Suprapubic skin (tissue), 4 donors: ENCODE measurements around the gene ARSD. TPM values are rescaled to one million over a fixed set of nuclear protein-coding genes. Genes with fewer than 3 reads are reported as not detected.
"Not testable (repeated sequence)": the region's sequence is repeated elsewhere in the genome, so short reads cannot be mapped to it uniquely, and the experiment has no call there.

ENCODE experiments used
- DNase-seq, 2 donors: peaks; one replicate each; pipeline ENCODE4 v3.0.0-alpha.2; 2019; ENCODE audit warnings: low spot score in 2 of 2
- H3K27ac ChIP-seq: fragments of 200-600 bp; sonication (generic); one replicate; pipeline ENCODE4 v1.5.1; 2019
- H3K27me3 ChIP-seq: fragments of 200-600 bp; sonication (generic); one replicate; pipeline ENCODE4 v1.5.1; 2019
- H3K36me3 ChIP-seq: fragments of 200-600 bp; sonication (generic); one replicate; pipeline ENCODE4 v1.5.1; 2019
- H3K4me1 ChIP-seq: fragments of 200-600 bp; sonication (generic); one replicate; pipeline ENCODE4 v1.5.1; 2019
- H3K4me3 ChIP-seq: fragments of 200-600 bp; sonication (generic); one replicate; pipeline ENCODE4 v1.5.1; 2019; ENCODE audit warnings: mild to moderate bottlenecking
- H3K9me3 ChIP-seq: fragments of 200-600 bp; sonication (generic); one replicate; pipeline ENCODE4 v1.5.1; 2019
- CTCF ChIP-seq, 2 donors: fragments of 200-600 bp in 1 of 2; fragments of 450-650 bp in 1 of 2; sonication (generic) in 1 of 2; IDR thresholded peaks; one replicate each; pipeline ENCODE4 v1.5.1; 2016 to 2019; ENCODE audit warnings: antibody characterized with exemption in 2 of 2, mild to moderate bottlenecking in 1 of 2, moderate library complexity in 1 of 2
- EP300 ChIP-seq: sonication (generic); formaldehyde crosslinking; IDR thresholded peaks from one replicate; pipeline ENCODE4 v1.6.1; 2017; ENCODE audit warnings: antibody characterized with exemption
- POLR2A ChIP-seq, 2 donors: fragments of 450-650 bp; IDR thresholded peaks; one replicate each; pipeline ENCODE4 v1.6.1; 2017; ENCODE audit warnings: antibody characterized with exemption in 2 of 2, mild to moderate bottlenecking in 2 of 2, moderate library complexity in 2 of 2
- POLR2AphosphoS5 ChIP-seq, 3 donors: sonication (generic); formaldehyde crosslinking; IDR thresholded peaks; one replicate each; pipeline ENCODE4 v1.6.1; 2017; ENCODE audit warnings: antibody characterized with exemption in 3 of 3
- WGBS: methylation state at CpG from one replicate; pipeline ENCODE4 v1.1.5; 2018; 5-methylcytosine and 5-hydroxymethylcytosine counted together
- total RNA-seq, 4 donors: library from RNA; depleted of rRNA; stranded (reverse); fragments of >200 nt; gene quantifications; one replicate each; pipeline ENCODE4 v1.1.0, GENCODE V29; 2016

ARSD gene
- total RNA-seq, 4 donors from 2014 or later = 15.6 to 24.1 (median 18.7) TPM

GRCh38 chrX:2967998-2968909 is 39.1 kb upstream of the ARSD start:
- Histone ChIP-seq H3K4me3 (peak overlapping the region; percentile 28), H3K4me1 (no peaks in the 10 kb centered on the region), H3K27ac (no peak overlapping the region), H3K9me3 (no peaks in the 10 kb centered on the region), H3K36me3 (no peaks in the 10 kb centered on the region), H3K27me3 (no peaks in the 10 kb centered on the region)
- peak in 1 of 2 donors; percentile 17 for DNase-seq
- TF ChIP-seq POLR2AphosphoS5 (IDR thresholded peaks at IDR 0.05) (no peak), POLR2A (IDR thresholded peaks at IDR 0.05) (no peak), EP300 (no peak), CTCF (IDR thresholded peaks at IDR 0.05) (no peak)
- WGBS = 46% methylated on average over 27 of the region's 27 CpGs

DNA sequence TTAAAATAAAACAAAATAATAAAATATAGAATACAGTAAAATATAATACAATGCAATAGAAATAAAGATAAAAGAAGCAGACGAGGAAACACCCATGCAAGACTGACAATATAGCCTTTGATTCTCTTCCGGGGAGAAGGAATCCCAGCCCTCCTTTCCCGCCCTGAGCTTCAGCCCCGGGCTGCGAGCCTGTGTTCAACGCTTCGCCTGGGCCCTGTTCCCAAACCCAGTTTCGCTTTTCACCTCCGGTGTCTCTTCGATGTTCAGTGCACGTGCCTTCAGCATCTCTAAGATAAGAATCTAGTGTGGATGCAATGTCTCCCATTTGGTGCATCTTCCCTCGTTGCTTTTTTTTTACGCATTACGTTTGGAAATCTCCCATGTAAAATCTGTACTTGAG is 38.4 kb upstream of the ARSD start:
- Histone ChIP-seq H3K4me1 (no peaks in the 10 kb centered on the region), H3K9me3 (no peaks in the 10 kb centered on the region), H3K4me3 (peak overlapping the region; percentile 28), H3K27me3 (no peaks in the 10 kb centered on the region), H3K36me3 (no peaks in the 10 kb centered on the region), H3K27ac (no peak overlapping the region)
- TF ChIP-seq POLR2AphosphoS5 (IDR thresholded peaks at IDR 0.05) = no peak
- TF ChIP-seq CTCF (IDR thresholded peaks at IDR 0.05) = no peak
- WGBS = 65% methylated on average over 14 of the region's 14 CpGs
- DNase-seq = no peak

DNA sequence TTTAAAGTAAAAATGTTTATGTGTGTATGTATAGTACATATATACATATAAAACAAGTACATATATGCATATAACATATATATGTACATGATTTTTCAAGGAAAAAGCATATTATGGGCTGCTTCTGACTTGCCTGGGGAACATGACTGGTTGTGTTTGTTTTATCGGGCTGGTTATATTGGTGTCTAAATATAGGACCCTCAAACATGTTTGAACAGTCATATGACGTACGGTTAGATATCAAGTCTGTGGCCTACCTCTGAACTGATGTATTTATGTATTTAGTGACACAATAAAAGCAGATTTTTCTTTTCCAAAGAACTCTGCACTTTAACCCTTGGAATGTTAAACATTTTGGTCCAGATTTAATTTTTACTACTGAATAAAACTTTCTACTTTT is 37.9 kb upstream of the ARSD start:
- 66% methylated on average over 3 of the region's 3 CpGs for WGBS
- H3K4me1 ChIP-seq = no peaks in the 10 kb centered on the region
- H3K9me3 ChIP-seq = no peaks in the 10 kb centered on the region
- H3K36me3 ChIP-seq = no peaks in the 10 kb centered on the region
- H3K27ac ChIP-seq = no peak overlapping the region
- no peak overlapping the region for H3K4me3 ChIP-seq
- no peak for TF ChIP-seq POLR2AphosphoS5 (IDR thresholded peaks at IDR 0.05)
- TF ChIP-seq CTCF (IDR thresholded peaks at IDR 0.05) = no peak
- TF ChIP-seq POLR2A (IDR thresholded peaks at IDR 0.05) = no peak
- no peak for TF ChIP-seq EP300
- no peak for DNase-seq
- no peaks in the 10 kb centered on the region for H3K27me3 ChIP-seq

GRCh38 chrX:2965965-2966364 is 36.8 kb upstream of the ARSD start:
- TF ChIP-seq CTCF (IDR thresholded peaks at IDR 0.05) (no peak), POLR2AphosphoS5 (IDR thresholded peaks at IDR 0.05) (no peak), EP300 (no peak), POLR2A (IDR thresholded peaks at IDR 0.05) (no peak)
- Histone ChIP-seq H3K4me1 (no peaks in the 10 kb centered on the region), H3K27me3 (no peaks in the 10 kb centered on the region), H3K27ac (no peak overlapping the region), H3K4me3 (no peak overlapping the region), H3K36me3 (no peaks in the 10 kb centered on the region), H3K9me3 (no peaks in the 10 kb centered on the region)
- DNase-seq = peak in 1 of 2 donors; percentile 2
- 81% methylated on average over 6 of the region's 6 CpGs for WGBS

GRCh38 chrX:2963992-2964794 is 35.1 kb upstream of the ARSD start:
- not testable (repeated sequence) for H3K4me1 ChIP-seq, H3K27me3 ChIP-seq, H3K9me3 ChIP-seq, H3K27ac ChIP-seq, H3K4me3 ChIP-seq, H3K36me3 ChIP-seq
- 76% methylated on average over 14 of the region's 16 CpGs for WGBS
- DNase-seq = peak in 1 of 2 donors; percentile 27

DNA sequence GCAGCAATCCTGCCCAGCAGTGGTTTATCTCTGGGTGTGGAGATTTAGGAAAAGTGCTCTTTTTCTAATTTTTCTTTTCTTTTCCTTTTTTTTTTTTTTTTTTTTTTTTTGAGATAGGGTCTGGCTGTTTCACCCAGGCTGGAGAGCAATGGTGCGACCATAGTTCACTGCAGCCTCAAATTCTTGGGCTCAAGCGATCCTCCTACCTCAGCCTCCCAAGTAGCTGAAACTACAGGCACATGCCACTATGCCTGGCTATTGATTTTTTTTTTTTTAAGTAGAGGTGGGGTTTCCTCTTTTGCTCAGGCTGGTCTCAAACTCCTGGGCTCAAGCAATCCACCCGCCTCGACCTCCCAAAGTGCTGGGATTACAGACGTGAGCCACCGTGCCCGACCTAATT is 34.3 kb upstream of the ARSD start:
- 89% methylated on average over 7 of the region's 7 CpGs for WGBS
- not testable (repeated sequence) for H3K4me3 ChIP-seq, H3K36me3 ChIP-seq, H3K27me3 ChIP-seq, H3K4me1 ChIP-seq, DNase-seq, H3K27ac ChIP-seq, H3K9me3 ChIP-seq
